Central memory CD8-positive, alpha-beta T cell (primary cell): Measurements from ENCODE around the gene STX18.

ENCODE experiments used
- ATAC-seq: fragments of 150-1000 bp; cut with Tn5 transposase; replicated peaks from 2 replicates; pipeline ENCODE4 v1.10.0; 2022; ENCODE audit warnings: mild to moderate bottlenecking, moderate FRiP score, moderate number of reproducible peaks; ENCODE audit not compliant: poor library complexity, severe bottlenecking; ENCODE audit errors: extremely low read depth
- DNase-seq, 2 donors: peaks; one replicate each; pipeline ENCODE4 v3.0.0; 2021; ENCODE audit warnings: low spot score in 2 of 2
- H3K27ac Mint-ChIP-seq: one replicate; pipeline ENCODE4 v1.8.0; 2022; ENCODE audit warnings: low read depth, mild to moderate bottlenecking, moderate library complexity, mixed read lengths
- H3K27me3 Mint-ChIP-seq: one replicate; pipeline ENCODE4 v1.8.0; 2022; ENCODE audit warnings: mixed read lengths
- H3K36me3 Mint-ChIP-seq: one replicate; pipeline ENCODE4 v1.8.0; 2022; ENCODE audit warnings: mild to moderate bottlenecking, moderate library complexity, mixed read lengths; ENCODE audit not compliant: insufficient read depth
- H3K4me1 Mint-ChIP-seq: one replicate; pipeline ENCODE4 v1.8.0; 2022; ENCODE audit warnings: mixed read lengths
- H3K4me3 Mint-ChIP-seq: one replicate; pipeline ENCODE4 v1.8.0; 2022; ENCODE audit warnings: mild to moderate bottlenecking, moderate library complexity, mixed read lengths
- H3K9me3 Mint-ChIP-seq: one replicate; pipeline ENCODE4 v1.8.0; 2022; ENCODE audit warnings: mixed read lengths

The STX18 gene

GRCh38 chr4:4460759-4461158 lies 81.1 kb downstream of the STX18 start:
- Mint-ChIP-seq H3K27ac (peak overlapping the region; percentile 26), H3K4me1 (peaks cover 21% of the 10 kb centered on the region), H3K4me3 (no peak overlapping the region), H3K9me3 (no peaks in the 10 kb centered on the region), H3K36me3 (peaks cover 12% of the 10 kb centered on the region), H3K27me3 (no peaks in the 10 kb centered on the region)
- no peak for DNase-seq
- ATAC-seq = no peak

DNA sequence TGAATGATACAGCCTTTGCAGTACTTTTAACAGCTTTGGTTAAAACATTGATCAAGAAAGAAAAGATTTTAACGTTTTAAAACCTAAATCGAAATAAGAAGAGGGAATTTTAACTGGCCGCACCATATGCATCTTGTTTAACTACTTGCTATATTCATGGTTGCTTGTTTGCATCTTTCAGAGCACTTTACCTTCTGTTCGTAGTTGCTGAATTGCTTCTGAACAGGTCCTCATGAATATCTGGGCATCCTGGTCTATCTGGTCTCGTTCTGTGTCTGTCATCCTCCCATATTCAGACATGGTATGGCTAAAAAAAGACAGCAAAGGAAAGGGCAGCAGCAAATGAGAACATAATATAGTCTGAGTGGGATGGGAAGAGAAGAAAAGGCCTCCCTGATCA lies 82.7 kb downstream of the STX18 start:
- no peak for DNase-seq
- Mint-ChIP-seq H3K27ac (no peak overlapping the region), H3K4me1 (peaks cover 10% of the 10 kb centered on the region), H3K27me3 (no peaks in the 10 kb centered on the region), H3K9me3 (no peaks in the 10 kb centered on the region), H3K4me3 (no peak overlapping the region), H3K36me3 (peaks cover 6% of the 10 kb centered on the region)
- ATAC-seq = no peak

GRCh38 chr4:4457803-4458553 lies 83.9 kb downstream of the STX18 start:
- Mint-ChIP-seq H3K4me1 (peaks cover 10% of the 10 kb centered on the region), H3K4me3 (no peak overlapping the region), H3K36me3 (peaks cover 8% of the 10 kb centered on the region), H3K9me3 (no peaks in the 10 kb centered on the region), H3K27ac (no peak overlapping the region), H3K27me3 (no peaks in the 10 kb centered on the region)
- ATAC-seq (no peak), DNase-seq (no peak)

DNA sequence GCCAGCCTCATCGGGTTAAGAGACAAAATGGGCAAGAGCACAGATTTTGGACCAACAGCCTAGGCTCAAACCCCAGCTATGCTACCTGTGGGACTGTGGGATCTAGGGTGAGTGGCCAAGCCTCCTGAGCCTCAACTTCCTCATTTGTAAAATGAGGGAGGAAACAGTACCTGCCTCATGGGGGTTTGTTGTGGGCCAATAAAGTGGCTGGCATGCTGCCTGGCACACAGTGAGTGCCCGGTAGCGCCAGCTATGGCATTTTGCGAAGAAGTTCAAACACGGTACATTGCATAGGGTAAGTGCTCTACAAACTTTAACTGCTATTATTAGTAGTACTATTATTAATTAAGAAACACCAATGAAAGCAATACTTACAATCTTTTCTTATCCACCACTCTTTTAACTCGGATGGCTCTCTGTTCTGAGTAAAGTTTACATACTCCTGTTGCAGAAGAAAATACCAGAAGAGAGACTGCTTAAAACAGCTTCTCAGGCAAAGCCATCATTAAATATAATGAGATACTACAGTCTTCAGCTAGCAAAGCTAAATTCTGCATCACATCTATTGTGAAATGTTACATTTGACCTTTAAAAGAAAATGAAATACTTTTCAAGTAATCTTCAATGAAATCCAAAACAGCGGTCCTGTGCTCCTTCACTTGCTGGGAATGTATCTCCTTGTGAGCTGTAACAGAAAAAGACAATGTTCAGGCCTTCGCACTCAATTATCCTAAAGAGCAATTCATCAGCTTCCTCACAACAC lies 84.9 kb downstream of the STX18 start:
- Mint-ChIP-seq H3K4me3 (no peak overlapping the region), H3K36me3 (peaks cover 9% of the 10 kb centered on the region), H3K27me3 (no peaks in the 10 kb centered on the region)

GRCh38 chr4:4456351-4456750 lies 85.5 kb downstream of the STX18 start:
- H3K36me3 Mint-ChIP-seq = peaks cover 11% of the 10 kb centered on the region

More for the DNA sequence above, 84.9 kb downstream of the STX18 start:
- ATAC-seq (no peak), DNase-seq (no peak)
- Mint-ChIP-seq H3K27ac (no peak overlapping the region), H3K4me1 (peaks cover 6% of the 10 kb centered on the region), H3K9me3 (no peaks in the 10 kb centered on the region)

GRCh38 chr4:4455210-4455865 lies 86.5 kb downstream of the STX18 start:
- Mint-ChIP-seq H3K4me3 (no peak overlapping the region), H3K27ac (no peak overlapping the region), H3K4me1 (no peaks in the 10 kb centered on the region), H3K9me3 (no peaks in the 10 kb centered on the region), H3K36me3 (peaks cover 11% of the 10 kb centered on the region), H3K27me3 (no peaks in the 10 kb centered on the region)
- no peak for DNase-seq
- no peak for ATAC-seq

More at GRCh38 chr4:4456351-4456750, 85.5 kb downstream of the STX18 start:
- Mint-ChIP-seq H3K4me3 (no peak overlapping the region), H3K4me1 (no peaks in the 10 kb centered on the region), H3K27ac (no peak overlapping the region), H3K9me3 (no peaks in the 10 kb centered on the region), H3K27me3 (no peaks in the 10 kb centered on the region)
- ATAC-seq = no peak
- DNase-seq = no peak

GRCh38 chr4:4446434-4446833 lies 95.4 kb downstream of the STX18 start:
- no peaks in the 10 kb centered on the region for H3K4me1 Mint-ChIP-seq
- no peak overlapping the region for H3K27ac Mint-ChIP-seq
- H3K27me3 Mint-ChIP-seq = no peaks in the 10 kb centered on the region
- H3K9me3 Mint-ChIP-seq = no peaks in the 10 kb centered on the region
- peaks cover 2% of the 10 kb centered on the region for H3K36me3 Mint-ChIP-seq
- H3K4me3 Mint-ChIP-seq = no peak overlapping the region
- no peak for DNase-seq
- ATAC-seq = no peak

- H3K27ac Mint-ChIP-seq = no peak overlapping the region
- H3K4me1 Mint-ChIP-seq = no peaks in the 10 kb centered on the region
- DNase-seq (no peak), ATAC-seq (no peak)
- no peaks in the 10 kb centered on the region for H3K27me3 Mint-ChIP-seq
- no peaks in the 10 kb centered on the region for H3K9me3 Mint-ChIP-seq
- H3K4me3 Mint-ChIP-seq = no peak overlapping the region
- peaks cover 2% of the 10 kb centered on the region for H3K36me3 Mint-ChIP-seq
Observed at GRCh38 chr4:4443821-4444220, 98.0 kb downstream of the STX18 start.

DNA sequence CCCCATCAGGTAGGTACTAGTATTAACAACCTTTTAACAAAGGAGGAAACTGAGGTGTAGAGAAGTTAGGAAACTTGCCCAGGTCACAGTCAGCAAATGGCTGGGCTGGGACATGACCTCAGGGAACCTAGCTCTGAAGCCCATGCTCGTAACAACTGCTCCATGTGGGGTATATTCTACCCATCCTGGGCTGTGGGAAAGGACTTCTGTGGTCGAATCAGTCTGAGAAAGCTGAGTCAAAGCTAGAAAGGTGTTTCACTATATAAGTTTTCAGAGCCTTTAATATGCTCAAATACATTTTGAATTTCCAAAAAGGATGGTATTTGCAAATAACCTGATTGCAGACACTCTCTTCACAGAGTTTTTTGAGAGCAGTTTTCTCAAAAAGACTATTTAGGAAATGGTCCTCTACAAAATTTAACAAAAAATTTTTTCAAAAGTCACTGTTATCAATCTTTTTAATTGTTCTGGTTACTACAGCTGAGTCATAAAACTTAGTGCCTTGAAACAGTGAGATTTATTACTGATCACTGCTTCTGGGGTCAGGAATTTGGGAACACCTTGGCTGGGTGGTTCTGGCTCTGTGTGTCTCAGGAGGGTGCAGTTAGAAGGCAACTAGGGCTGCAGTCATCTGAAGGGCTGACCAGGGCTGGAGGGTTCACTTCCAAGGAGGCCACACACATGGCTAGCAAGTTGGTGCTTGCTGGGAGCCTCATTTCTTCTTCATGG lies 101.4 kb downstream of the STX18 start:
- Mint-ChIP-seq H3K27me3 (no peaks in the 10 kb centered on the region), H3K9me3 (no peaks in the 10 kb centered on the region), H3K27ac (no peak overlapping the region), H3K4me3 (no peak overlapping the region), H3K4me1 (no peaks in the 10 kb centered on the region), H3K36me3 (peaks cover 3% of the 10 kb centered on the region)
- ATAC-seq = no peak
- DNase-seq = no peak

DNA sequence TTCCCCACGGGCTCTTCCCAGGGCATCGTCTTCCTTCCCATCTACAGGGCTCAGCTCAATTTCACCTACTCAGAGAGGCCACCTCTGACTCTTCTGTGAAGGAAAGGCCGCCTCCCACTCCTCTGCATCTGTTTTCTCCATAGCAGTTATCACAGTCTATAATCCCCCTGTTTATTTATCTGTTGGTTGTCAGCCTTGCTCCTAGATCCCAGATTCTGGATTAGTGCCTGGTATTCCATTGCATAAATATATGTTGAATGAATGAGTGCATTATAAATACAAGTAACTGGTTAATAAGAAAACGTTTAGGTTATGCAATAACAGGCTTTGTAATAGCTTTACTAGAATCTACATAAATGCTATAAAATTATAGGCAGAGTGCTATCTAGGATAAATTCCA lies 102.1 kb downstream of the STX18 start:
- H3K4me3 Mint-ChIP-seq = no peak overlapping the region
- DNase-seq (no peak), ATAC-seq (no peak)
- H3K27ac Mint-ChIP-seq = no peak overlapping the region
- no peaks in the 10 kb centered on the region for H3K27me3 Mint-ChIP-seq
- H3K36me3 Mint-ChIP-seq = peaks cover 5% of the 10 kb centered on the region
- no peaks in the 10 kb centered on the region for H3K4me1 Mint-ChIP-seq
- no peaks in the 10 kb centered on the region for H3K9me3 Mint-ChIP-seq

GRCh38 chr4:4438891-4439290 lies 103.0 kb downstream of the STX18 start:
- no peaks in the 10 kb centered on the region for H3K4me1 Mint-ChIP-seq
- H3K4me3 Mint-ChIP-seq = no peak overlapping the region
- no peak overlapping the region for H3K27ac Mint-ChIP-seq
- H3K9me3 Mint-ChIP-seq = no peaks in the 10 kb centered on the region
- no peaks in the 10 kb centered on the region for H3K27me3 Mint-ChIP-seq
- ATAC-seq (no peak), DNase-seq (no peak)
- H3K36me3 Mint-ChIP-seq = peaks cover 5% of the 10 kb centered on the region

GRCh38 chr4:4437798-4438470 lies 103.9 kb downstream of the STX18 start:
- Mint-ChIP-seq H3K4me3 (no peak overlapping the region), H3K9me3 (no peaks in the 10 kb centered on the region), H3K27ac (no peak overlapping the region), H3K4me1 (no peaks in the 10 kb centered on the region), H3K27me3 (no peaks in the 10 kb centered on the region), H3K36me3 (peaks cover 7% of the 10 kb centered on the region)
- DNase-seq = no peak
- ATAC-seq = no peak
